Parathyroid adenoma (tissue), 2 donors: ENCODE data around the gene P2RY13.

ENCODE experiments used
- H2AFZ ChIP-seq: fragments of 300-600 bp; sonication (generic); one replicate; pipeline ENCODE4 v1.7.0; 2017; ENCODE audit warnings: antibody characterized with exemption, mild to moderate bottlenecking
- H3K27ac ChIP-seq: fragments of 300-600 bp; sonication (generic); one replicate; pipeline ENCODE4 v1.7.0; 2017
- H3K27me3 ChIP-seq: fragments of 300-600 bp; sonication (generic); one replicate; pipeline ENCODE4 v1.7.0; 2017; ENCODE audit warnings: low read length; ENCODE audit not compliant: control insufficient read depth, insufficient read depth
- H3K36me3 ChIP-seq: fragments of 300-600 bp; sonication (generic); one replicate; pipeline ENCODE4 v1.7.0; 2017; ENCODE audit warnings: low read length; ENCODE audit not compliant: control insufficient read depth, insufficient read depth
- H3K4me1 ChIP-seq: fragments of 300-600 bp; sonication (generic); one replicate; pipeline ENCODE4 v1.7.0; 2017; ENCODE audit warnings: control low read depth
- H3K4me2 ChIP-seq: fragments of 300-600 bp; sonication (generic); one replicate; pipeline ENCODE4 v1.7.0; 2017; ENCODE audit warnings: low read length
- H3K4me3 ChIP-seq: fragments of 300-600 bp; sonication (generic); one replicate; pipeline ENCODE4 v1.7.0; 2017; ENCODE audit warnings: low read depth, low read length
- H3K79me2 ChIP-seq: fragments of 300-600 bp; sonication (generic); one replicate; pipeline ENCODE4 v1.7.0; 2017; ENCODE audit warnings: control low read depth
- H3K9ac ChIP-seq: fragments of 300-600 bp; sonication (generic); one replicate; pipeline ENCODE4 v1.7.0; 2017; ENCODE audit warnings: mild to moderate bottlenecking
- H3K9me3 ChIP-seq: fragments of 300-600 bp; sonication (generic); one replicate; pipeline ENCODE4 v1.7.0; 2017; ENCODE audit warnings: low read length; ENCODE audit not compliant: control insufficient read depth
- CTCF ChIP-seq: fragments of 300-600 bp; sonication (generic); IDR thresholded peaks from one replicate; pipeline ENCODE4 v1.7.0; 2017; ENCODE audit warnings: antibody characterized with exemption, mild to moderate bottlenecking
- donor health status: primary hyperparathyroidism.

The P2RY13 gene

GRCh38 chr3:151327571-151328198 is 1.7 kb downstream of the P2RY13 start:
- H3K79me2 ChIP-seq: no peaks in the 10 kb centered on the region
- H3K27me3 ChIP-seq: no peaks in the 10 kb centered on the region
- peaks cover 3% of the 10 kb centered on the region for H3K4me1 ChIP-seq
- peak overlapping the region; percentile 16 for H2AFZ ChIP-seq
- H3K36me3 ChIP-seq: no peaks in the 10 kb centered on the region
- no peaks in the 10 kb centered on the region for H3K9me3 ChIP-seq
- H3K9ac ChIP-seq: no peak overlapping the region
- peak; percentile 56 for TF ChIP-seq CTCF
- H3K27ac ChIP-seq: no peak overlapping the region
- H3K4me3 ChIP-seq: no peak overlapping the region
- peak overlapping the region; percentile 31 for H3K4me2 ChIP-seq

- Histone ChIP-seq H3K27me3 (no peaks in the 10 kb centered on the region), H3K9me3 (no peaks in the 10 kb centered on the region), H3K36me3 (no peaks in the 10 kb centered on the region), H3K9ac (no peak overlapping the region), H3K4me2 (no peak overlapping the region), H2AFZ (no peak overlapping the region), H3K79me2 (no peaks in the 10 kb centered on the region), H3K4me3 (no peak overlapping the region), H3K4me1 (no peaks in the 10 kb centered on the region), H3K27ac (no peak overlapping the region)
- no peak for TF ChIP-seq CTCF
Measured at GRCh38 chr3:151322511-151322910, 6.8 kb downstream of the P2RY13 start.

GRCh38 chr3:151321526-151321925 is 7.8 kb downstream of the P2RY13 start:
- Histone ChIP-seq H3K4me3 (no peak overlapping the region), H3K36me3 (no peaks in the 10 kb centered on the region), H3K27ac (no peak overlapping the region), H3K79me2 (no peaks in the 10 kb centered on the region), H3K9me3 (no peaks in the 10 kb centered on the region), H3K4me1 (no peaks in the 10 kb centered on the region), H3K9ac (no peak overlapping the region), H3K4me2 (no peak overlapping the region), H2AFZ (no peak overlapping the region), H3K27me3 (no peaks in the 10 kb centered on the region)
- TF ChIP-seq CTCF: no peak

GRCh38 chr3:151320131-151320530 is 9.2 kb downstream of the P2RY13 start:
- Histone ChIP-seq H3K4me2 (no peak overlapping the region), H3K27me3 (no peaks in the 10 kb centered on the region), H3K4me3 (no peak overlapping the region), H3K4me1 (no peaks in the 10 kb centered on the region), H3K9ac (no peak overlapping the region), H3K27ac (no peak overlapping the region), H3K9me3 (no peaks in the 10 kb centered on the region), H3K79me2 (no peaks in the 10 kb centered on the region), H2AFZ (no peak overlapping the region), H3K36me3 (no peaks in the 10 kb centered on the region)
- TF ChIP-seq CTCF: no peak

GRCh38 chr3:151319628-151320027 is 9.7 kb downstream of the P2RY13 start:
- H3K4me2 ChIP-seq: no peak overlapping the region
- H3K9me3 ChIP-seq: no peaks in the 10 kb centered on the region

More at GRCh38 chr3:151319628-151320027, 9.7 kb downstream of the P2RY13 start:
- no peak for TF ChIP-seq CTCF
- Histone ChIP-seq H3K4me3 (no peak overlapping the region), H3K79me2 (no peaks in the 10 kb centered on the region), H3K9ac (no peak overlapping the region), H3K36me3 (no peaks in the 10 kb centered on the region), H3K4me1 (no peaks in the 10 kb centered on the region), H3K27me3 (no peaks in the 10 kb centered on the region), H2AFZ (no peak overlapping the region), H3K27ac (no peak overlapping the region)
